ENCODE measurements around the gene ARHGEF3. TPM values are rescaled to one million over a fixed set of nuclear protein-coding genes. Genes with fewer than 3 reads are reported as not detected.
"Not testable (repeated sequence)": the region's sequence is repeated elsewhere in the genome, so short reads cannot be mapped to it uniquely, and the experiment has no call there.

The ARHGEF3 gene
- total RNA-seq, 1 donor from 2014 or later: 26.0 TPM

DNA sequence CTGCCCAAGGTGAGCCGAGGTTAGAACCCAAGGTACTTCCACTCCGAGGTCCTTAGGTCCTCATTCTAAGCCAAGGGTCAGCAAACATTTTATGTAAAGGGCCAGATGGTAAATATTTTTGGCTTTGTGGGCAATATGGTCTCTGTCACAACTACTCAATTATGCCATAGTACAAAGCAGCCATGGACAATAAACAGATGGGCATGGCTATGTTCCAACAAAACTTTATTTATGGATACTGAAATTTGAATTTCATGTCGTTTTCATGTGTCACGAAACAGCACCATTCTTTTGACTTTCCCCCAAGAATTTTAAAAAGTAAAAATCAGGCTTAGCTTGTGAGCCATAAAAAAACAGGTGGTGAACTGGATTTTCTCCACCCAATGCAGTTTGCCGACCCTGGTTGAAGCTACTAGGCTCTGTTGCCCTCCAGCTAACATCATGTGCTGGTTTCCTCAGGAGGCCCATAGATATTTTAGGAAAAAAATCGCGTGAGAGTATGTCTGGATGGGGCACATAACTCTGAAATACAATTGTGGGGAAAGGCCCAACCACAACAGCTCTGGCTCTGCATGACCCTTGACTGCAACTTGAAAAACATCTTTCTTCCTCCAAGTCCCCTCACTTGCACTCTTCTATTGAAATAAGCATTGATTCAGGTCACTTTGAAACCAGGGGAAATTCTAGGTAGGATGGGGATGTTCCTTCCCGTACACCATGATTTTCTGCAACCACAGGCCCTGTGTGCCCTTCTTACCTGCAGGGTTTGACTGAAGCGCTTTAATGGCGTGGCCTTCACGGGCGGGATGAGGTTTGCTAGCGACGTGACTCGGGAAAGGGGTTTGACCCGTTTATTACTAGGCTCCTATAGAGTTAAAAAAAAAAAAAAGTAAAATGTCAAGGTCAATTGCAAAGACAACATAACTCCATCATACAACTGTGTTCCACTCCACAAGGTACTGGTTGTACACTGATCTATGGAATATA, 28.5 kb downstream of the ARHGEF3 start:
- no peak for DNase-seq

DNA sequence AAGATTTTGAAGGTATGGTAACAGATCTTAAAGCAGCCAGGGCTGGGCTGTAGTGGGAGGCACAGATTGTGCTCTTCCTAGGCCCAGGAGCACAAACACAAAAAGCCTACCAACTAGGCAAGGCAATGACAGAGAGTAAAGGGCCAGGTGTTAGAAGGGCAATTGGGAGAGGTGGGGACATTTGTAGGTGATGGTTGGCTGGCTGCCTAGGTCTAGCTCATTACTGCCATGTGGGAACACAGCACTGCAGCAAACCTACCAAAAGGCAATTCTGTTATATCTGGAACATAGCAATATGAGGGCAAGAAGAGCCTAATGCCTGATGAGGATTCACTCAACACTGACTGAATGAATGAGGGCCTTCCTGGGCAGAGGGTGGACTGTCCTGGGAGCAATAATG, 30.4 kb downstream of the ARHGEF3 start:
- no peak for DNase-seq

DNA sequence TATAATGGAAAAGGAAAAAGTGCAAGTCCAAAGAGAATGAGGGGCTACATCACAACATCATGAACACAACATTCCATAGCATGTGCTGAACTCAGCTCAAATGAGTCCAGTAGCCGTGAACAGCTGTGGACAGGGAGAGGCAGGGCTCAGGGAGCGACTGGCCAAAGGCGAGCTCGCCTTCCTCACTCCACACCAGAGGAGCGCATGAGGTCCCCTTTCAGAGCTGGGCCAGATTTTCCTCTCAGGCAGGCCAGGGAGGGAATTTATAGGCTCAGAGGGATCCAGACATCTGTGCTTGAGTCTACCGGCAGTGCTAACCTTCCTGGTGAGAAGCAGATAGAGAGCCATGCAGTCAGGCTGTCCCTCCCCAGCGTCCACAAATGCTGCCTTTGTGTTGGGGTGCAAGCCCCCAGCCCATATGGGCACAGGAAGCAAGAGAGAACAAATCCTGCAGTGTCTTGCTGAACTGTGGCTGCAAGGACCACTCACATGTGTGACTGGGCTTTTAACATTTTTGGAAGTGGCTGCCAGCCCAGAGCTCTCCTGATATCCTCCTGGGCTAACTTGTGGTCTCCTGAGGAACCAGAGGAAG, 32.5 kb downstream of the ARHGEF3 start:
- DNase-seq: no peak

GRCh38 chr3:56764904-56765547, 36.7 kb downstream of the ARHGEF3 start:
- no peak for DNase-seq

GRCh38 chr3:56764184-56764583, 37.6 kb downstream of the ARHGEF3 start:
- no peak for DNase-seq

DNA sequence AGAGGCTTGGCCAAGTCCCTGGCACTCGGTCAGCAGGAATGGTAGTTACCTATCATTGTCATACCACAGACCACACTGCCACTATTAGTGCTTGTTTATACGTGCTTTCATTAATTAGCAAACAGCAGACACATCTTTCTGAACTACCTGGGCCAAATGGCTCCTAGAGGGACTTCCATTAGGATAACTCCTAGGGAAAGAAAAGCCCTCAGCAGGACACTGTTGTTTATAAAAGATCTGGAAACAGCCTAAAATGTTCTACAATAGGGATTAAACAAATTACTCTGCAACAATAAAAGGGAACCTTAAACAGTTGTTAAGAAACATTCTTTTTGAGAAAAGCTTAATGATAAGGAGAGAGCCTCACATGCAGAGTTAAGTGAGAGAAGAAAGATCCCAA, 38.5 kb downstream of the ARHGEF3 start:
- no peak for DNase-seq

GRCh38 chr3:56762718-56763117, 39.0 kb downstream of the ARHGEF3 start:
- no peak for DNase-seq

DNA sequence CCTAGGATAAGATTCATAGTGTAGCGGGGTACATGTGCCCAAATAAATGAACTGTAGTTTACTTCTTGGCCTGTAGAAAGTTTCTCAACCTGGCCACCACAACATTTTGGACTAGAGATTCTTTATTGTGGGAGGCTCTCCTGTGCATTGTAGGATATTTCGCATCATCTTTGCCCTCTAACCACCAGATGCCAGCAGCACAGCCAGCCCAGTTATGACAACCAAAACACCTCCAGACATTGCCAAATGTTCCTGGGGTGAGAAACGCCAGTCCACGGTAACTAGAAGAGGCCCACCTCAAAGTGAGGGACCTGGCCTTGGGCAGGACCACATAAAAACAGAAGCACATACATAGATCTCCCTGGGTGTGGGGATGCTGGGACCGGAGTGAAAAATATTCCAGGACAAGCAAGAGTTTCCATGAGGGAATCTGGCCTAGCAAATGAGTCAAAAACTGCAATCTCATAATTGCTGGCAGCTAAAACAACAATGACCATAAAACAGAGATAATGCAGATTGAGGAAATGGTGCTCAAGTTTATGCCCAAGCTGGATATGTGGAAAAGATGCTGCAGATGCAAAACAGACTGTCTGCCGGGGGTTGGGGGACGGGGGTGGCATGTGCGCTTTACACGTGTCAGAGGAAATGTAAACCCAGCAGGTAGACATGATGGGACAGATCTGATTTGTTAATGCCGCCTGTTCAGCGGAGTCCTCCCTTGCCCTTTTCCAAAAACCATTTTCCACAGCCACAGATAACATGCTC, 39.7 kb downstream of the ARHGEF3 start:
- no peak for DNase-seq

GRCh38 chr3:56761023-56761422, 40.7 kb downstream of the ARHGEF3 start:
- no peak for DNase-seq

DNA sequence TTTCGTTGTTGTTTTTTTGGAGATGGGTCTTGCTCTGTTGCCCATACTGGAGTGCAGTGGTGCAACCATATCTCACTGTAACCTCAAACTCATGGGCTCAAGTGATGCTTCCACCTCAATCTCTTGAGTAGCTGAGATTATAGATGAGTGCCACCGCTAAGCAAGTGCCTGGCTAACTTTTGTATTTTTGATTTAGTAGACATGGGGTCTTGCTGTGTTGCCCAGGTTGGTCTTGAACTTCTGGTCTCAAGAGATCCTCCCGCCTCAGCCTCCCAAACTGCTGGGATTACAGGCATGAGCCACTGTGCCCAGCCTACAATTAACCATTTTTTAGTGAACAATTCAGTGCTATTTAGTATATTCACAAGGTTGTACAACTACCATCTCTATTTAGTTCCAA, 42.2 kb downstream of the ARHGEF3 start:
- no peak for DNase-seq

- DNase-seq: peak; percentile 36
Measured at GRCh38 chr3:56758539-56758981, 43.2 kb downstream of the ARHGEF3 start.

DNA sequence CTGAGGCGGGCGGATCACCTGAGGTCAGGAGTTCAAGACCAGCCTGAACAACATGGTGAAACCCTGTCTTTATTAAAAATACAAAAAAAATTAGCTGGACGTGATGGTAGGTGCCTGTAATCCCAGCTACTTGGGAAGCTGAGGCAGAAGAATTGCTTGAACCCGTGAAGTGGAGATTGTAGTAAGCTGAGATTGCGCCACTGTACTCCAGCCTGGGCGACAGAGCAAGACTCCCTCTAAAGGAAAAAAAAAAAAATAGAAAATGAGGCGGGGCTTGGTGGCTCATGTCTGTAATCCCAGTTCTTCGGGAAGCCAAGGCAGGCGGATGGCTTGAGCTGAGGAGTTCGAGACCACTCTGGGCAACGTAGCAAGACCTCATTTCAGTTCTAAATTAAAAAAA, 43.7 kb downstream of the ARHGEF3 start:
- DNase-seq: not testable (repeated sequence)

DNA sequence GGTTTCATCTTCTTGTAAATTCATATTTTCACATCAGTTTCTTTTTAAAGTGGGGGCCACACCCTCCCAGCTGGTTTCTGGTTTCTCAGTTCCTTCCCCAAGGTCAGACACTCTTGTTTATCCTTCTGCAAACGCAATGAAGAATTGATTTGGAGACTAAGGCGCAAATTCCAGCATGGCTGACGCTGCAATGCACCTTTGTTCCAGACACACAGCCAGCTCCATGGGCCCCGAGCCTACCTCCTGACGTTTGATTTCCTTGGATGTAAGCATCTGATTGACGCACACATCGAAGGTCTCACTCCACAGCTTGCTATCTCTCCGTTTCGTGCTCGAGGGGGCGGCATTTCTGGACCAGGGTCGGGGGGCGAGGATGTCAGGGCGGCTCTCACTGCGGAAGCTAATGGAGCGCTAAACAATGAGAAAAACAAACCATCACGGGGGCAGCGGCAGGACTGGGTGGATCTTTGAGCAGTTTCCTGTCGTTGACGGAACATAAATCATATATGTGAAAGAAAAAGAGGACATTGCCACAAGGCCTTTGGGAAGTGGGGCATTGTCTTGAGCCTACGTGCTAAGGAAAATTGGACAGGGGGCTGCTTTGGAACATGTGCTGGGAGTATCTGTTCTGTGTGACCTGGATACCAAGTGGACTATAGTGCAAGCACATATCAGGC, 46.9 kb downstream of the ARHGEF3 start:
- peak; percentile 8 for DNase-seq

DNA sequence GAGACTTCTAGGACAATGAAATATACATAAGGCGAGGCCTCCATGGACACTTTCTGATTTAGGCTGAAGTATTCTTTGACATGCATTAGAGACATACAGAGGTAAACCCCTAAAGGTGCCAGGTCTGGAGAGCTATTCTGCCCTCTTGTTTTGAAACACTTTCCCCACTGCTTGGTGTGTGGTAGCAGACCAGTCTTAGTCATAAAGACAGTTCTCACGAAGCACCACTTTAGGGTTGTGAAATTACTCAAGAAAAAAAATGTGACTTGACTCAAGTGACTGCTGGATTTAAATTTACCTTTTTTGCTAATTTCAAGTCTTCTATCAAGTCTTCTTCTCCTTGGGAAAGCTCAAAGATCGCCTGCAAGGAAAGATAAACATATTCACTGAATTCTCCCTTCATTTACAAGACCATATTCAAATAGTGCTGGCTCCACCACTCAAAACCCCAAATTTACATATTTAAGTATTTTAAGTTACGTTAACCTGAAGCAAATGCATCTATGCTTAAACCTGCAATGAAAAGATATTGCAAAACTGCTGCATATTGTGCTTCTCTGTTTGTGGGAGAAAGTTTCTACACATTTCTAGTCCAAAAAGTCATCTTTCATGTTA, 48.4 kb downstream of the ARHGEF3 start:
- no peak for DNase-seq

GRCh38 chr3:56751056-56751707, 50.6 kb downstream of the ARHGEF3 start:
- DNase-seq: no peak

DNA sequence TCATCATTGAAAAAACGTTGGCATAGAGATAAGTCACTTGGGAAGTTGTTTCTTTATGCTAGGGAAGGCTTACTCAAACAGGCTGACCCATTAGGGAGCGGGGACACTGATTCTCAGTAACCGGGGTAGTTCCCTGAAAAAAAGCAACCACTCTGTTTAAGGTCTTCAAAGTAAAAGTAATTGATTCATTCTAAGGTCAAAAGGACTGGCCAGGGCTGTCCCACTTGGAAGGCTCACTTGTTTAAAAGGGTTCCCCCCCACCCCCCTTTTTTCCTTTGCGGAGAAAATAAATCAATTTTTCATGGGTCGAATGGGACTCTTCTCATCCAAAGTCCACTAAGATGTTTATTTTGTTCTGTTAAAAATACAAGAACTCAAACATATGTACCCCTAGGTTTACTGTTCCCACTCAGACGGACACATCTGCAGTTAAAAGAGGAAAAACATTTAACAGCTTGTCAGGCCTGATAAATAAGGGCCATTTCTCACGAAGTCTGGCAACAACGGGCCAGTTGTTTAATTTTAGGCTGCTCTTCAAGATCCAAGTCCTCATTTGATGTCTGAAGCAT, 53.0 kb downstream of the ARHGEF3 start:
- DNase-seq: no peak

- DNase-seq: no peak
Measured at GRCh38 chr3:56747150-56747549, 54.6 kb downstream of the ARHGEF3 start.

- DNase-seq: no peak
Measured at GRCh38 chr3:56744016-56744415, 57.7 kb downstream of the ARHGEF3 start.

DNA sequence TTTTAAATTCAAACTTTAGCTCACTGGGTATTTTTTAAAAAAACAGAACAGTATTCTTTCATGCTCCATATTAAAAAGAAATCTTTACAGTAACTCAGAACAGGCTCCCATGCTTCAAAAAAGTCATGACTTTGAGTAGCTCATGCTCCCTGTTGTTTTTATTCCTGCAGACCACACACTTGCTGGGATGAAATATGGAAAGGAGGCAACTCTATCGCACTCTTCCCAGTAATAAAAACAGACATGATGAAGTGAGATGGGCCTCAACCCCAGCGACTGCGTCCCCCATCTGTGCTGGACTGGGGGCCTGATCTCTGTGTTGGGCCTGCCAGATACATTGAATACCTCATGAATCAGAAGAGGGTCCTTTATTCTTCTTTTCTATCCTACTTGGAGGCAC, 58.9 kb downstream of the ARHGEF3 start:
- DNase-seq: no peak

- no peak for DNase-seq
Measured at GRCh38 chr3:56739036-56739435, 62.7 kb downstream of the ARHGEF3 start.

All from skin of body (tissue), 2 donors.